HepG2 (cell line): ENCODE data around the gene ENTREP1.

ENCODE experiments used
- HNF4A ChIP-seq: sonication (generic); formaldehyde crosslinking; IDR thresholded peaks from 2 replicates; pipeline ENCODE4 v1.4.0; 2020; ENCODE audit warnings: missing genetic modification reagents
- JUNB ChIP-seq: sonication (generic); formaldehyde crosslinking; IDR thresholded peaks from 2 replicates; pipeline ENCODE4 v1.8.0; 2022; ENCODE audit warnings: missing genetic modification reagents, mild to moderate bottlenecking, borderline replicate concordance
- MAX ChIP-seq: IDR thresholded peaks from 2 replicates; pipeline ENCODE4 v1.6.1; 2012; ENCODE audit warnings: inconsistent platforms
- SRSF4 ChIP-seq: fragments of 200-400 bp; formaldehyde crosslinking; IDR thresholded peaks from one replicate; pipeline ENCODE4 v1.6.1; 2018; ENCODE audit warnings: mild to moderate bottlenecking, low read depth, low read length, moderate library complexity; ENCODE audit not compliant: poor library complexity, severe bottlenecking
- TF ChIP-seq, protein P1 (sequence below): sonication (generic); formaldehyde crosslinking; IDR thresholded peaks from 2 replicates; pipeline ENCODE4 v1.4.0; 2020; ENCODE audit warnings: missing genetic modification reagents, mild to moderate bottlenecking, borderline replicate concordance

DNA sequence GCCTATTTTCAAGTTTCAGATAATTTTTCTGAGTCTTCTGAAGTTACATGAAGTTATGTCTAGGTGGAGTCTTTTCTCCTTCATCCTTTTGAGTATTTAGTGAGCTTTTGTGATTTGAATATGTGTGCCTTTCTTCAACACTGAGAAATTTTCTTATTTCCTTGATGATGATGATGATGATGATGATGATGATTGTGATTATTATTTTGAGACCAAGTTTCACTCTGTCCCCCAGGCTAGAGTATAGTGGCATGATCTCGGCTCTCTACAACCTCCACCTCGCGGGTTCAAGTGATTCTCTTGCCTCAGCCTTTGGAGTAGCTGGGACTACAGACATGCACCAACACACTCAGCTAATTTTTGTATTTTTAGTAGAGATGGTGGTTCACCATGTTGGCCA, 26.2 kb downstream of the ENTREP1 start:
- TF ChIP-seq SRSF4 (no peak), MAX (no peak), JUNB (CRISPR knock-in tag) (no peak), HNF4A (CRISPR knock-in tag) (no peak)
- TF ChIP-seq, protein P1, sequence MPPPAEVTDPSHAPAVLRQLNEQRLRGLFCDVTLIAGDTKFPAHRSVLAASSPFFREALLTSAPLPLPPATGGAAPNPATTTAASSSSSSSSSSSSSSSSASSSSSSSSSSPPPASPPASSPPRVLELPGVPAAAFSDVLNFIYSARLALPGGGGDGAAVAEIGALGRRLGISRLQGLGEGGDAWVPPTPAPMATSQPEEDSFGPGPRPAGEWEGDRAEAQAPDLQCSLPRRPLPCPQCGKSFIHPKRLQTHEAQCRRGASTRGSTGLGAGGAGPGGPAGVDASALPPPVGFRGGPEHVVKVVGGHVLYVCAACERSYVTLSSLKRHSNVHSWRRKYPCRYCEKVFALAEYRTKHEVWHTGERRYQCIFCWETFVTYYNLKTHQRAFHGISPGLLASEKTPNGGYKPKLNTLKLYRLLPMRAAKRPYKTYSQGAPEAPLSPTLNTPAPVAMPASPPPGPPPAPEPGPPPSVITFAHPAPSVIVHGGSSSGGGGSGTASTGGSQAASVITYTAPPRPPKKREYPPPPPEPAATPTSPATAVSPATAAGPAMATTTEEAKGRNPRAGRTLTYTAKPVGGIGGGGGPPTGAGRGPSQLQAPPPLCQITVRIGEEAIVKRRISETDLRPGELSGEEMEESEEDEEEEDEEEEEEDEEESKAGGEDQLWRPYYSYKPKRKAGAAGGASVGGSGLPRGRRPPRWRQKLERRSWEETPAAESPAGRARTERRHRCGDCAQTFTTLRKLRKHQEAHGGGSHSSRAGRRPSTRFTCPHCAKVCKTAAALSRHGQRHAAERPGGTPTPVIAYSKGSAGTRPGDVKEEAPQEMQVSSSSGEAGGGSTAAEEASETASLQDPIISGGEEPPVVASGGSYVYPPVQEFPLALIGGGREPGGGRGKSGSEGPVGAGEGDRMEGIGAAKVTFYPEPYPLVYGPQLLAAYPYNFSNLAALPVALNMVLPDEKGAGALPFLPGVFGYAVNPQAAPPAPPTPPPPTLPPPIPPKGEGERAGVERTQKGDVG (CRISPR knock-in tag): no peak
